ENCODE measurements around the gene PLA2G4A. TPM values are rescaled to one million over a fixed set of nuclear protein-coding genes. Genes with fewer than 3 reads are reported as not detected.

Gene PLA2G4A
- total and polyA plus RNA-seq, 9 donors, result 1.7 to 19.0 (median 9.0) TPM

DNA sequence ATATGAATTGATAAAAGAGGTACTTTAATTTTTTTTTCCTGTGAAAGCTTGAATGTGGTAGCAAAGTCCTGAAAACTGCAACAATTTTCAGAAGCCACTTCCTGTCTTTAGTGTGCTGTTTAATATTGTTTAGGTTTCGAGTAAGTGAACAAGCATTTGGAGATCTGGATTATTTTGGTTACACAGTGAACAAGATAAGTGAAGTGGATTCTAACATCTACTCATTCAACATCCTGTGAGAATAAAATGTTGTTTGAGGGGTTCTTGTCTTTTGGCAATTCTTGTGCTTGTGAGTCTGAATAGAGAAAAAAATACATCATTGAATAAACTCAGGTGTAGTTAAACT is 35.2 kb upstream of the PLA2G4A start:
- no peak overlapping the region for H3K4me3 ChIP-seq
- TF ChIP-seq EP300 (IDR thresholded peaks at IDR 0.05) (no peak), POLR2A (IDR thresholded peaks at IDR 0.05) (no peak)
- TF ChIP-seq, protein P1, sequence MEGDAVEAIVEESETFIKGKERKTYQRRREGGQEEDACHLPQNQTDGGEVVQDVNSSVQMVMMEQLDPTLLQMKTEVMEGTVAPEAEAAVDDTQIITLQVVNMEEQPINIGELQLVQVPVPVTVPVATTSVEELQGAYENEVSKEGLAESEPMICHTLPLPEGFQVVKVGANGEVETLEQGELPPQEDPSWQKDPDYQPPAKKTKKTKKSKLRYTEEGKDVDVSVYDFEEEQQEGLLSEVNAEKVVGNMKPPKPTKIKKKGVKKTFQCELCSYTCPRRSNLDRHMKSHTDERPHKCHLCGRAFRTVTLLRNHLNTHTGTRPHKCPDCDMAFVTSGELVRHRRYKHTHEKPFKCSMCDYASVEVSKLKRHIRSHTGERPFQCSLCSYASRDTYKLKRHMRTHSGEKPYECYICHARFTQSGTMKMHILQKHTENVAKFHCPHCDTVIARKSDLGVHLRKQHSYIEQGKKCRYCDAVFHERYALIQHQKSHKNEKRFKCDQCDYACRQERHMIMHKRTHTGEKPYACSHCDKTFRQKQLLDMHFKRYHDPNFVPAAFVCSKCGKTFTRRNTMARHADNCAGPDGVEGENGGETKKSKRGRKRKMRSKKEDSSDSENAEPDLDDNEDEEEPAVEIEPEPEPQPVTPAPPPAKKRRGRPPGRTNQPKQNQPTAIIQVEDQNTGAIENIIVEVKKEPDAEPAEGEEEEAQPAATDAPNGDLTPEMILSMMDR (IDR thresholded peaks at IDR 0.05), result no peak
- no peaks in the 10 kb centered on the region for H3K9me3 ChIP-seq
- H3K27me3 ChIP-seq, result no peaks in the 10 kb centered on the region
- DNase-seq, result no peak
- no peaks in the 10 kb centered on the region for H3K36me3 ChIP-seq
- no peaks in the 10 kb centered on the region for H3K4me1 ChIP-seq (ENCODE audit: insufficient read depth)
- H3K27ac ChIP-seq, result no peak overlapping the region
- intact Hi-C loops (cut with DNase I), result no loop called here
- WGBS, 3 donors, result 7 to 43% (median 23%) methylated on average over 1 of the region's 1 CpG

DNA sequence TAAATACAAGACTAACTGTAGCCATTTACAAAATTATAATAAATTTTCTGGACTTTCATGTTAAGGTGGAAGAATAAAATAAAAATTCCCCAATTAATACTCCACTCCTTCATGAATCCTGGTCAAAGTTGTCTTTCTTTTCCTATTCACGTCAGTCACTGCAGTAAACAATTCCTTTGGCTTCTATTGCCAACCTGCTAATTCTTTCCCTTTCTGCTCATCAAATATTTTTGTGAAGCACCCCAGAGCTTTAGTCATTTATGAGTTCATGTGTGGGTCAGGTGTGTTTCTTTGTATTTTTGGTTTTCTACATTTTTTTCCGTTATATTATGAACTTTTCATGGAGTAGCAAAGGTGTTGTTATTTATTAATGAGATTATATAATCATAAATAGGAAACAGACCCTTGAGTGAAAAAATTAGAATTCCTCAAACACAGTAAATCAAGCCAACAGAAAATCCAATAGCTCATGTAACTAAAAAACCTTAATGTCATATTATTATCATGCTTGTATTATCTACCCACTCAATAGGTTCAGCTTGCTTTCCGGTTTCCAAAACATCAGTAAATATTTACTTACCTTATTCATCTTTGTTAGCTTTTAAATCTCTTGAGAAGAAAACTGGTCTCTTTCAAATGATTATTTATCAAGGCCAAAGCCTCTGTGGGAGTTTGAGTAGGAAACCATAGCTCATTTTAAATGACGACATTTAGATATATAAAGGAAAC is 29.6 kb upstream of the PLA2G4A start:
- H3K9me3 ChIP-seq, result no peaks in the 10 kb centered on the region
- 48 to 68% (median 67%) methylated on average over 4 of the region's 4 CpGs for WGBS, 3 donors

DNA sequence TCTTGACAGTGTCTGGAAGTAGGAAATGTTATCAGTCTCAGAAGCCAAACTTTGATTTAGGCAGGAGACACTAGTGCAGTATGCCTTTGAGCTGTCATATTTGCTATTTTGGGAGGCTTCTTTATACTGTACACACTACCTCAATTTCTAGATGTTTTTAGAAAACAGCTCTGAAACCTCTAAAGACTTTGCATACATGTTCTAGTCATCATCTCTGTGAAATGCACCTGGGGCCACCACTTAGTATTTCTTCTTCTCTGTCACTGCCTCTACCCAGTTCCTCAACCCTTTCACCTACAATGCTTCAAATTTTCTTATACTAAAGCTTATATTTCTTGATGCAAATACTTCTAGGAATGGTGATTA is 29.1 kb upstream of the PLA2G4A start:
- Histone ChIP-seq H3K36me3 (no peaks in the 10 kb centered on the region), H3K27ac (no peak overlapping the region), H3K4me1 (ENCODE audit: insufficient read depth) (no peaks in the 10 kb centered on the region), H3K4me3 (no peak overlapping the region), H3K9me3 (no peaks in the 10 kb centered on the region), H3K27me3 (no peaks in the 10 kb centered on the region)
- no peak for DNase-seq
- intact Hi-C loops (cut with DNase I), result no loop called here
- TF ChIP-seq, protein P1 (IDR thresholded peaks at IDR 0.05), result no peak
- no peak for TF ChIP-seq POLR2A (IDR thresholded peaks at IDR 0.05)

More for the DNA sequence above, 29.6 kb upstream of the PLA2G4A start:
- no peaks in the 10 kb centered on the region for H3K4me1 ChIP-seq (ENCODE audit: insufficient read depth)
- no peak overlapping the region for H3K4me3 ChIP-seq
- TF ChIP-seq, protein P1 (IDR thresholded peaks at IDR 0.05), result no peak
- no peak for TF ChIP-seq EP300 (IDR thresholded peaks at IDR 0.05)
- no peak for TF ChIP-seq POLR2A (IDR thresholded peaks at IDR 0.05)
- no peaks in the 10 kb centered on the region for H3K27me3 ChIP-seq
- intact Hi-C loops (cut with DNase I), result no loop called here
- no peaks in the 10 kb centered on the region for H3K36me3 ChIP-seq
- no peak overlapping the region for H3K27ac ChIP-seq
- no peak for DNase-seq

DNA sequence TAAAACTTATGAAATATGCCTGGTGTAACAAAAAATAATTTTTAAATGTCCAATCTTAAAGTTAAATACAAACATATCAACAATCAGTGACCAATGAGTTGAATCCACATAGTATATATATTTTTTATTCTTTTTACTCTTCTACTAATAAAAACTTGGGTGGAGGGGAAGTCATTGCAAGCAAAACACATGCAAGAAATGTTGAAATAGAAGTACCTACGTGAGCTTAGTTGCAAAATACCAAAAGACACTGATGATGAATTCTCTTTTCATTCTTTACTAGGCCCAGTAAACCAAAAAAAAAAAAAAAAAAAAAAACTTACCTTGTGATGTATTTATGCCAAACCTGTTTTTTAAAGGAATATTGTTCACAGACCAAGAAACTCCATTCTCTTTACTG is 26.4 kb upstream of the PLA2G4A start:
- Histone ChIP-seq H3K4me3 (no peak overlapping the region), H3K4me1 (ENCODE audit: insufficient read depth) (no peaks in the 10 kb centered on the region), H3K36me3 (no peaks in the 10 kb centered on the region), H3K9me3 (no peaks in the 10 kb centered on the region), H3K27ac (no peak overlapping the region), H3K27me3 (no peaks in the 10 kb centered on the region)
- intact Hi-C loops (cut with DNase I), result no loop called here
- TF ChIP-seq POLR2A (IDR thresholded peaks at IDR 0.05), result no peak
- TF ChIP-seq, protein P1 (IDR thresholded peaks at IDR 0.05), result no peak
- TF ChIP-seq EP300 (IDR thresholded peaks at IDR 0.05), result no peak
- WGBS, 3 donors, result 57 to 70% (median 60%) methylated on average over 1 of the region's 1 CpG
- DNase-seq, result no peak
